NCI-H2171 treated with DMSO at 0.1 percent for 48 hours (cell line): ENCODE results near the gene IFIT1B.

Experiments
- DNase-seq: peaks from one replicate; lab custom pipeline; 2025; lab: John Stamatoyannopoulos, UW

The IFIT1B gene

DNA sequence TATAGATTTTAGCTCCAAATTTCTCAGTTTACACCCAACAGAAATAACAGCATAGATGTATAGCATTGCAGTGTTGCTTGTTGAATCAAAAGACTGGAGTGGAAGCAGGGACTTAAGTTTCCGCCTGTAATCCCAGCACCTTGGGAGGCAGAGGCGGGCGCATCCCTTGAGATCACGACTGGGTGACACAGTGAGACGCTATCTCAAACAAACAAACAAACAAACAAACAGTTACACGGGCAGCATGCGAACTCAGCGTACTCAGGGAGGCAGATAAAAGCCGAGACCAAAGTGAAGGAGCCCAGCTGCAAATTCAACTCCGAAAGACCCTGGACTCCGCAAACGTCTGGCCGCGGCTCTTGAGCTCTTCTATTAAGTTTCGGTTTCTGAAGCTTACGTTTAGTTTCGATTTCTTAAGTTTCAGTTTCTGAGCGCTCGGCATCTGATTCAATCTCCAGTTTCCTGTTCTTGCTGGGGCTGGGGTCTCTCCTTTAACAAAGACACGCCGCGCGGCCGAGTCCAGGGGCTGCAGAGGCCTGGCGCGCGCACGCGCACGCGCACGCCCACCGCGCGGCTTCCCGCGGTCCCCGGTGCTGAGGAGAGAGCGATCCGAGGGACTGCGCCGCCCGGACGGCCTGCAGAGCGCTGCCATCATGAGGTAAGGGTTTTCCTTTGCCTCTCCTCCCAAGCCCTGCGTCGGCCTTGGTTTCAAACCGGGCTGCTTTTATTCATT is 36.5 kb downstream of the IFIT1B start, which contains the start of gene IFIT5:
TSS of gene IFIT5 (plus strand) at position 423 of the 733 bp plus-strand sequence. CDS start at position 654, 231 bp downstream.
- peak; percentile 71 for DNase-seq

DNA sequence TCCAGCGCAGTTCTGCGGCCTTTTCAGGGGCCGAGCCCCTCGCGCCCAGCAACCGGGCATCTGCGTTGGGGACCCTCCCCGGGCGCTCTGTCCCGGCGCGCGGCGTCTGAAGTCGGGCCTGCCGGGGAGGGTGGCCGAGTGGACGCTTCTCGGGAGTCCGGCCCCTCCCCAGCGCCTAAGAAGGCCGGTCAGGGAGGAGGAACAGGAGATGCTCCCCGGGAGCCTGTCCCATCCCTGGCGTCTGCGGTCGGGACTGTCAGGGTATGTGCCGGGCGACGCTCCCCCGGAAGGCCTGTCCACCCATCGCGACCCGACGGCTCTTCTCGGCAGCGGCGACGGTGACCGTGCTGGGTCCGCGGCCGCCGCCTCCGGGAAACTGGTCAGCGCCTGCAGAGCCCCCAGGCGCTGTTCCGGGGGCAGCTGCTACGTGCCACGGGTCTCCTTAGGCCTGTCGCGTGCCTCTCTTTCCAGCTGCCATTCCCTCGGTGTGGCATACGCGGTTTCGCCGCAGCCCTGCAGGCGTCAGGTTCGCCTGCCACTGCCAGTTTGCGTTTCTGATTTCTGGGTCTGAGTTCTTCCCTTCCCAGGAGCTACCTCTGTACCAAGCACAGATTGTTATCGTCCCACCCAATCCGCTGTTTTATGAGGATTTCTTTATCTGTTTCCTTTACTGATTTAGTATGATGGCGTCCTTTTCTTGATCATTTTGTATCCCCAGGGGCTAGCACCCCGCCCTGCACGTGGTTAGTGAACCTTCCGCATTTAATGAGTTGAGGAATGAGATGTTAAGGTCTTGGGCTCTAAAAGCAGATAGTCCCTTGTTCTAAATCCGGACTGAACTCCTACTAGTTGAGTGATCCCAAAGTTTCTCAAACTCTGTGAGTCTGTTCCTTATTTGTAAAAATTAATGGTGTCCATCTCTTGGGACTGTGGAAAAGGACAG is 37.3 kb downstream of the IFIT1B start:
- DNase-seq = peak; percentile 6

DNA sequence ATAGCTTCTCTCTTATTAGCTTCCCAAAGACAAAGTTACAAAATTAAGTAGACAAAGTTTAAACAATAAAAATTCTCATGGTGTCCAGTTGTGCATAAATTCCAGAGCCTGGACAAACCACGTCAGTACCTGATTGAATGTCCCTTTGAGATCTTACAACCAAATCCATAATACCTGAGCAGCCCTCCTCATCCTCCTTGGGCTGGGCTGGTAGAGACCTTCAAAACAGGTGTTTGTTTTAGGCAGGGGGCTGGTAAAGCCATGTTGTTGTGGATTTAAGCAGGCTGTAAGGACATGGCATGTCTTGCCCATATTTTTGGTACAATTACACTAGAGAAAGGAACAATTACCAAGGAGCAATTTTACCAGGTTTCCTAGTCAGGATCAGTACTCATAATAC is 38.6 kb downstream of the IFIT1B start:
- no peak for DNase-seq

DNA sequence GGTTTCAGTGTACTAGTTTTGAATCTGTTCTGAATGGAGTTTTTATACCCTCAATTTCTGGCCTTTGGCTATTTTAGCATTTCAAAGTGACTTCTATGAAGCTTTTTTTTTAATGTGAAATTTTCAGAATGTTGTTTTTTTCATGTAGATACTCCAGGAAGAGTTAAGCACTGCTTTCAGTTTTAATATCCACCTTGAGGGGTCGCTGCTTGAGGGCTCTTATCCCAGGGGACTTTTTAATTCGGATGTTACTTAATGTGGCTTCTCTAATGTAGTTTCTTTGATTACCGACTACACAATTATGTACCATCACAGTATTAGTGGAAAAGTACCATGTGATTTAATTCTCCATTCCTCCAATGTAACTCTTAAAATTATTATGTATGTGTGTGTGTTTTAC is 41.7 kb downstream of the IFIT1B start:
- no peak for DNase-seq

DNA sequence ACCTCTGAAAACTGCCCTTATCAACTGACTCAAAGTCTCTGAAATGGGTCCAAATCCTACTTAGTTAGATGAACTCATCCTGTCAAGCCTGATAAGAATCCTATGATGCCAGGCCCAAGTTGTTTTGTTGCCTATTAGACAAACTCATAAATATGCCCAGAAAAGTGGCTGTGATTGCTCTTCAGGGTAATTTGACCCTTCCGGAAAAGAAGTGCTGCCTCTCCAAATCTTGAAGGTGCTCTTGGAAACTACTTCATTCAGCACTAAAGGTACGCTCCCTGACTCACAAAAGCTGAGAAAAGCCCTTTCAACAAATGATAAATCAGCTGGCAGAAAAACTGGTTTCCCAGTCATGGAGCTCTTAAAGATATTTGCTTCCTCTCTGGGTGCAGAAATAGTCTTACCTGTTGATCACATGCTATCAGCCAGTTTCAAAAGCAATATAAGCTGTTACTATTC is 43.2 kb downstream of the IFIT1B start:
- no peak for DNase-seq

DNA sequence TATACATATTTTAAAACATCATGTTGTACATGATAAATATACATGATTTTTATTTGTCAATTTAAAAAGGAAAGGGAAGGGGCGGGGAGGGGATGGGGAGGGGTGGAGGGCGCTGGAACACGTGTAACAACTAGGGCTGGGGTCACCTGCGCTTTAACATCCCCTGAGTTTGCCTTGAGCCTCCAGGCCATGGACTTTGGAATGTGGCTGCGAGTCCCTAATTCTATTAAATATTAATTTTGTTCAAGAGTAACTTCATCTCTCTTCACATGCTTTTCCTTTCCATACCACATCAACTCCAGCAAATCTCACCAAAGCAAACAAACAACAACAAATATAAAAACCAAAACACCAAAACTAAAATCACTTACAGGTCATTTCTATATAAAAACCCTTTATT is 47.1 kb downstream of the IFIT1B start:
- no peak for DNase-seq

DNA sequence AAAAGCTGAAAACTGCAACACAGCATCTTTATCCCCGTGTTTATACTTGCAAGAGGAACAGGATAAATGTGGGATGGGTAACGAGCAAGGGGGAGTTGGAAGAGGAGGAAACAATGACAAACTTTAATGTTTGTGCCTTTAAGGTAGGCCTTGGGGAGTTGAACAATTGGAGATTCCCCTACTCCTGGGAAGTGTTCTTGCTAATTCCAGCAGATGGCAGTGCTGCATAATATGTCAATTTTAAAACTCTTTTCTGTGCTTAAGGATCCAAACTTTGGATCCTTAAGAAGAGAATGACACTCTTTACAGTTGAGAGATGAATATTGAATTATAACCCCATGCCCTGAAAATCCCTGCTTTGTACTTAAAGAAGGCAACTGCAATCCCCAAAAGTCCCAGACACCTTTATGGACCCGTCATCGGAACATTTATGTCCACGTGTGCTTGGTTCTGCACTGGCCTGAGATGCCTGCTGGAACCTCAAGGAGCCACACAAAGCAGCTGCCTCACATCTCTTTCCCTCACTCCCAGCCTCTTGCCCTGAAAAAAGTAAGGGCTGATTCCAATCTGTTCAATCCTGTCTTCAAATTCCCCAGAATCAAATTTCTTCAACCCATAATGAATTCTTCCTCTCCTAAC is 48.5 kb downstream of the IFIT1B start:
- peak; percentile 22 for DNase-seq

DNA sequence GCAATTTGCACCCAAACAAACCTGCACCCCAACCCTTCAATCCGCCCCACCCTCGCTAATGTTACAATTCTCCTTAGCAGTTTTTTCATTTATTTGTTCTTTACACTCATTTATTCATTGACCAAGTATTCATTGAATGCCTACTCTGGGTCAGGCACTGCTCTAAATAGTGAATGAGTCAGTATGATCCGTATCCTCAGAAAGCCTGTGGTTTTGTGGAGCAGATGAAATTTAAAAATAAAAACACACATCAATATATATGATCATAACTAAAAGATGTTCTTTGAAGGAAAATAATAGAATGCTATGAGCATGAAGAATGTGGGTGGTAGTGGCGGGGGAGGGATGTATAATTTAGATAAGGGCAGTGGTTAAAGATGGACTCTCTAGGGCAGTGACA is 49.8 kb downstream of the IFIT1B start:
- DNase-seq = no peak

DNA sequence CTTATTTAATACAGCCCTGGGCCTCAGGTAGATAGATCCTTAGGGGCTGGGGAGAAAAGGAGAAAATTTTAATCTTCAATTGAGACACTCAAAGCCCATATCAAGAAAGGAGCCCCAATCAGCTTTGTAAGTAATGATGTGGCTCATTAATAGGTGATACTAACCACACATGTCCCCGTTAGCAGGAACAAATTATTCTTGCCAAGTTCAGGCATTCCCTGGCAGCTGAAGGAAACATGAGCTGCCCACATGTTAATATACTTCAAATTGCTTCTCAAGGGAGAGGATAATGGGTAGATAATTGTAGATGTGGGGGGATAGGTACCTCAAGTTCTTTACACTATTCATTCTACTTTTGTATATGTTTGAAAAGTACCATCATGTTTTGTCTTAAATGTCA is 51.0 kb downstream of the IFIT1B start:
- DNase-seq = peak; percentile 13

DNA sequence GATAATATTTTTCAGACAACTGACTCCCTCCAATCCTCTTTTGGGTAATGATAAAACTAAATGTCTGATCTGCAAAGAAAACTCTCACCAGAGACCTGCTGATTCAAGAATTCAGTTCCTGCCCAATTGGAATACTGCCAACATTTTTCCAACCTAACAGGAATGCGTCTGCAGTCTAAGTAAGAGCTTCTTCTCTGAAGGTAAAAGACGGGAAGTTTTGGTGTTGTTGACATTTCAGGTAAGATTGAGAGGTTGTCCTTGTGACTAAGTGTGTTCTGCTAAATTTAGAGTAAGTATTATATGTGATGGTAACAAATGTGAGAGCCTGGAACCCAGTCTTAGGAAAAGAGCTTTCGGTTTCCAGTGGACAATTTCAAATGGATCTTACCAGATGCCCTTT is 54.1 kb downstream of the IFIT1B start:
- no peak for DNase-seq
